Stimulated activated CD8-positive, alpha-beta memory T cell treated with anti-CD3 and anti-CD28 coated beads, Interleukin-4, amount 100 ng/mL, for 48 hours (primary cell): ENCODE measurements around the gene KCNK15.

ENCODE experiments used
- DNase-seq: peaks from one replicate; pipeline ENCODE4 v3.0.0-alpha.2; 2020

The KCNK15 gene

DNA sequence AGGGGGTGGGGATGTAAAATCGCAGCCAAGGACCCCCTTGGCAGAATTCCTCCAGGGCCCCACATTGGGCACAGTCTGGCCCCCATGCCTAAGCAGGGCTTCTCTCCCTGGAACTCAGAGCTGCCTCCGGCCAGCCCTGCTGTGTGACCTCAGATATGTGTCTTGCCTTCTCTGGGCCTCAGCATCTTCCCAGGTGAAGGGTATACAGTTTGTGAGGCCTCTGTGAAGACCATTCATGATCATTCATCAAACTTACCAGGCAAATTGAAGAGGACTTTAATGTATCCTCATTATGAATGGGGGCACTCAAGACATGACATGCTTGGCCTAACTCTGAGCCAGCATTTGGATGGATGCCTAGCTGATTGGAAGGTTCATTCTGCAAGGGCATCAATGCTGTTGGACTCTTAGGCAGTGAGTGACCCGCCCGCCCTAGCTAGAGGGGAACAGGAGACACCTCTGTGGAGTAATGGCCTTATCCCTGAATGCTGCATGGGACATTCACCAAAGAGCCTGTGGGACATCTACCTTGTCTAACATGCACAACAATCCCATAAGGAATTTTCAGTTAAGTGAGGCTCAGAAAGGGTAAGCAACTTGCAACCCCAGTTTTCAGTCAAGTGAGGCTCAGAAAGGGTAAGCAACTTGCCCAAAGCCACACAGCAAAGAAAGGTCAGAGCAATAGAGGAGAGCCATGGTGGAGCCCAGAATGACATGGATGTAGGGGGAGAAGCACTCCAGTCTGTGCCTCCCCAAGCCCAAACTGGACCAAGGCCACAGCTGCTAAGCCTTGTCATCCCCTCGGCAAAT, 30.0 kb upstream of the KCNK15 start:
- no peak for DNase-seq

DNA sequence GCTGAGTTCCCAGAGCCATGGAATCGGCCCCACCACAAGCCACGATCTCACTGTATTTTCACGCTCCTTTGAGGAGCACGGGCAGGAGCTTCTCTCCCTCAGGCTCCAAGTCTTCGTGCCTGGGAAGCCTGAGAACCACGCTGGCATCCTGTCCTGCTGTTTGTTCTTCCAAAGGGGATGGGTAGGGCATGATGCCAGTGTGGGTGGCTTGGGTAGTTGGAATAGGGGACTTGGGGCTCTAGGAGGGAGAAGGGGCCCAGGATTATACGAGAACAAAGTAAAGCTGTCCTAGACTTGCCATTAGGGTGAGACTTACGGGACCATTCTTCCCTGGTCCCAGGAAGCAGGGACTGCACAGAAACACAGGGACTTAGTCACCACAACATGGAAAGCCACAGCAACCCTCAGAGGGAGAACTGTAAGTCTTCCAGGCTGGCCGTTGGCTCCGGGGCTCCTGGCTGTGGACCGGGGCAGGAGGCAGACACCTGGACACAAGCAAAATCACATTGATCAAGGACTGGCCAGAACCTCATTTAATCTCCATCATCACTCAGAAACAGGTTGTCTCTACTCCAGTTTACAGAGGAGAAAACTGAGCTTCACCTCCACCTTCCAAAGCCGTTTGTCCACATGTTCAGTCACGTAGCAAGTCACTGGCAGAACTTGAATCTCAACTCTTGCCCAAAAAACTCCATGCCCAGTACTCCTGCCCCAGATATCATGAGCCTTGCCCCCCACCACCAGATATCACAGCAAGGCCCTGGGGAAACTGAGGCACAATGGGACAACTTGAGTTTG, 29.2 kb upstream of the KCNK15 start:
- no peak for DNase-seq

DNA sequence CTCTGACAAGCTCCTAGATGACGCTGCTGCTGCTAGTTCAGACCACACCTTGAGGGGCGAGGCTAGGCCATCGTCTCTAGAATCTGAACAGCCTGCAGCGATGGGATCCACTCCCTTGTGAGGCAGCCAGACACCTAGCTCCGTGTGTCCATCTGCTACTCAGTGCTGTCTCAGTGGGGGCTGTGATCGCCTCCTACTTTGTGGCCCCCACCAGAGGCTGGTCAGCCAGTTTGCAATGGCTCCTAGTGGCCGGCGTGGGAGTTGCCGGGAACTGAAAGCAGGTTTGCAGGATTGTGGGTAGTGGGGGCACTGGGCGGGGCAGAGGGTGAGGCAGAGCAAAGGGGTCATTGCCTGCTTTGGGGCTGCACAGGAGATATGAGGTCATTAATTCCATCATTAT, 27.7 kb upstream of the KCNK15 start:
- no peak for DNase-seq

DNA sequence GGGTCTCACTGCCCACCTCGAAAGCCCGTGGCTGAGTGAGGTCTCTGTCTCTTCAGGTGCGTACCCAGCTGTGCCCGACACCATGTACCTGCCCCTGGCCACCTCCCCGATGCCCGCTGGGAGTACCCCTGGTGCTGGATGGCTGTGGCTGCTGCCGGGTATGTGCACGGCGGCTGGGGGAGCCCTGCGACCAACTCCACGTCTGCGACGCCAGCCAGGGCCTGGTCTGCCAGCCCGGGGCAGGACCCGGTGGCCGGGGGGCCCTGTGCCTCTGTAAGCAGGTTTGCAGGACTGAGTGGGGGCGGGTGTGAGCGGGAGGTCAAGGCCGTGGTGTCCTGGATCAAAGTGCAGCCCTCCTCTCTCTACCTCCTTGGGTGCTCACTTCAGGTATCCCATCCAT, 25.8 kb upstream of the KCNK15 start:
- no peak for DNase-seq

DNA sequence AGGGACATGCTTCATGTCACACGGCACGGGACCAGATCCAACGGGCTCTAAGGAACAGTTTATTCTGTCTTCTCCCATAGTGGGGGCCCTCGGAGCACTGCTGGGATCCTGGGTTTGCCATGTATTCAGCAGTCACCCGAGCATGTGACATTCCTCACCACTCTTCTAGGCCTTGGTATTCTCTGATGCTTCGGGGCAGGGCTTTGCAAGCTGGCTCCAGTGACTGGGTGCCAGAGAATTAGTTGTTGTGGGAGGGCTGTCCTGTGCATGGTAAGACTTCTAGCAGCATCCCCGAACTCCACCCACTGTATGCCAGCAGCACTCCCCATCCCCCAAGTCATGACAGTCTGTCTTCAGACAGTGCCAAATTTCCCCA, 25.1 kb upstream of the KCNK15 start:
- DNase-seq: no peak

DNA sequence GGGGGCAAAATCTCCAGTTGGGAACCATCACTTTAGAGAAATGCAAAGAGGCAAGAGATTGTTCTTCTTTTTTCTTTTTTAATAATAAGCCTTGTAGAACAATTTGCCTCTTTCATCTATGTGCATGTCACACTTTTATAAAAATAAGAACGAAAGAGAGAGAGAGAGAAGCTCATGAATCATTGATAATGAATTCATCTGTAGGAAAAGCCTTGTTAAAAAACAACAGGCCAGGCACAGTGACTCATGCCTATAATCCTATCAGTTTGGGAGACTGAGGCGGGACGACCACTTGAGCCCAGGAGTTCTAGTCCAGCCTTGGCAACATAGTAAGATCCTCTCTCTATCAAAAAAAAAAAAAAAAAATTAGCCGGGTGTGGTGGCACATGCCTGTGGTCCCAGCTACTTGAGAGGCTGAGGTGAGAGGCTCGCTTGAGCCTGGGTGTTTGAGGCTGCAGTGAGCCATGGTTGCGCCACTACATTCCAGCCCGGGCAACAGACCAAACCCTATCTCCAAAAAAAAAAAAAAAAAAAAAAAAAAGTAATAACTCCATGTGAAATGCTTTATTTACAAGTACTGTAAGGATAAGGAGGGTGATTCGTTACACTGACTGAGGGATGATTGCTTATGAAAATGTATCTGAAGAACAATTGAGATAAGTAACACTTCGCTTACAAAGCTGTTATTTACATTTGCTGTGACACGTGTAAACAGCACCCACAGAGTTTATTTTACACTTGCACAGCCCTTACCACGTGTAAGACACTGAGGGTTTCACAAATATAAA, 24.5 kb upstream of the KCNK15 start:
- no peak for DNase-seq

DNA sequence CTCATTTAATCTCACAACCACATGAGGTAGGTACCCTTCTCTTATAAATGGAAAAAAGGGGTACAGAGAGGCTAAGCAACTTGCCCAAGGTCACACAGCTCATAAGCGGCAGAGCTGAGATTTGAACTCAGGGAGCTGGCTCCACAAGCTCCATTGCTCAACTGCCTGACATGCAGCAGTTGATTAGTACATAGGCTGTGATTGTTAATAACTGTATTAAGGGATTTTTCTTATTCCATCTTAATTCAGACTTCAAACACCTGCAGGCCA, 23.9 kb upstream of the KCNK15 start:
- no peak for DNase-seq

DNA sequence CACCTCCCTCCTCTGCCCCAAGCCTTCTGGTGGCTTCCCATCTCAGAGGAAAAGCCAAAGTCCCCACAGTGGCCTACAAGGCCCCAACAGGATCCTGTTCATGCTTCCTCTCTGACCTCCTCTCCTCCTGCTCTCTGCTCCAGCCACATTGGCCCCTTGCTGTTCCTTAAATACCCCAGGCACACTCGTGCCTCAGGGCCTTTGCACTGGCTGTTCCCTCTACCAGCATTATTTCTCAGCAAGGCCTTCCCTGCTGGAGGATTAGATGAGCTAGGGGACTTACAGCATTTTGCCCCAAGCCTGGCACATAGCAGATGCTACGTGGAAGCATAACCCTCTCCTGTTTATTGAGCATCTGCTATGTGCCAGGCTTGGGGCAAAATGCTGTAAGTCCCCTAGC, 22.7 kb upstream of the KCNK15 start:
- DNase-seq: no peak

DNA sequence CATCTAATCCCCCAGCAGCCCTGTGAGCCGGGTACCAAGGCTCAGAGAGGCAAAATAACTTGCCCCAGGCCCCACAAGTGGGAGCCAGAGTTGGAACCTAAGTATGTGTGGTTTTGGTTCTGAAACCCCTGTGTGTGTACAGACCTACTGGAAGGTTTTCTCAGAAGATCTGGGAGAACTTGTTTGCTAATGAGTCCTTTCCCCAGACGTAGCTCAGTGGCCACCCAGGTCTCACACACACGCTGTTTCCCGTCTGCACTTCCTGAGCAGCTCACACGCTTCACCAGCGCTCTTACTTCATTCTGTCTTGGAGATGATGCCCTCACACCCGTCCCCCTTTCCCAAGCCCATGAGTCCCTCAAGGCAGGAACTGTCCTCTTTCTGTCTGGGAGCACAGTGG, 22.3 kb upstream of the KCNK15 start:
- DNase-seq: no peak

DNA sequence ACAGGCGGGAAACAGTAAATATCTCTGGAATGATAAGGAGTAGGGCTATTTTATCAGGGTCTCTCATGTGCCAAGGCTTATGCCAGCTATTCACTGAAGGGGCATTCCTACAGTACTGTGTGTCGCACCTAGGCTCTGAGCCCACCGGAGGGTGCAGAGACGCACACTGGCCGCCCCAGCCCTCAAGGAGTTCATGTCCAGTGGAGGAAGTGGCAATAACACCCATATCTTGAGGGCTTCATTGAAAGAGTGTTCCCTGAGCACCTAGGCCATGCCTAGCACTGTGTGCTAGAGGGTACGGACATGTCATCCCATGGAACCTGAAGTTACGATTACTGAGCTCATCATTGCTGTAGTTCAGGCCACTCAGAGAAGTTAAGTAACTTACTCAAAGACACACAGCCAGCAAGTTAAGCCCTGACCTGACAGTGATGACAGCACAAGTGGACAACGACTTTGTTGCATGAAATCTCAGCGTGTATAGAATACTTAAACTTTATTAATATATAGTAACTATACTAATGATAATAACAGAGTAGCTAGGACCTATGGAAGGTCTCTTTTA, 21.8 kb upstream of the KCNK15 start:
- no peak for DNase-seq

DNA sequence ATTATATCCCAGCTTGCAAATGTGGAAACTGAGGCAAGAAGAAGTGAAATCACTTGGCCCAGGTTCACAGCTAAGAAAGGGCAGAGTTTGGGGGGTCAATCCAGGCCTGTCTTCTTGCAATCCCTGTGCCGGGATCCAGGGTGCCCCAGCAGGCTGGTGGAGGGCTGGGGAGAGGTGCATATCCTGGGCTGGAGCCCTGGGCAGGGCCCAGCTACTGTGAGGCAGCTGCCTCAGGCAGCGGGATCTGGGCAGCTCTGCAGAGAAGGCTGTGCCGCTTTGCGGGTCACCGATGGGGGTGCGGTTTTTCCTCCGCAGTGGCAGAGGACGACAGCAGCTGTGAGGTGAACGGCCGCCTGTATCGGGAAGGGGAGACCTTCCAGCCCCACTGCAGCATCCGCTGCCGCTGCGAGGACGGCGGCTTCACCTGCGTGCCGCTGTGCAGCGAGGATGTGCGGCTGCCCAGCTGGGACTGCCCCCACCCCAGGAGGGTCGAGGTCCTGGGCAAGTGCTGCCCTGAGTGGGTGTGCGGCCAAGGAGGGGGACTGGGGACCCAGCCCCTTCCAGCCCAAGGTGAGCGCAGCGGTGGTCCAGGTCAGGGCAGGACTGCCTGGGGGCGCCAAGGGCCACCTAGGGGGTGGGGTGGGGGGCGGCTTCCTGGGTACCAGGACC, 21.1 kb upstream of the KCNK15 start:
- DNase-seq: no peak

DNA sequence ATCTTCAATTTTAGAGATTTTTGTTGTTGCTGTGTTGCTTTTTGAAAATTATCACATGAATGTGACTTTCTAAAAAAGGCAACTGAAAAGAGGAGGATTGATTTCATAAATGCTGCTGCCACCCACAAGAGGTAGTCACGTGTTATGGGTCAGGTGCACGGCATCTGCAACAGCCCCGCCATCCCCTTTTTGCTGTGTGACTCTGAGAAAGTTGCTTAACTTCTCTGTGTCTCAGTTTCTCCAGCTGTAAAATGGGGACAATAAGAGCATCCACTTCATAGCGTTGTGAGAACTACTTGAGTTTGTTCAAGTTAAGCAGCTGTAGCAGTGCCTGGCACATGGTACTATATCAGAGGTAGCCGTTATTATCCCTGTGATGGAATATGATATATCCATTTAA, 19.8 kb upstream of the KCNK15 start:
- DNase-seq: no peak

DNA sequence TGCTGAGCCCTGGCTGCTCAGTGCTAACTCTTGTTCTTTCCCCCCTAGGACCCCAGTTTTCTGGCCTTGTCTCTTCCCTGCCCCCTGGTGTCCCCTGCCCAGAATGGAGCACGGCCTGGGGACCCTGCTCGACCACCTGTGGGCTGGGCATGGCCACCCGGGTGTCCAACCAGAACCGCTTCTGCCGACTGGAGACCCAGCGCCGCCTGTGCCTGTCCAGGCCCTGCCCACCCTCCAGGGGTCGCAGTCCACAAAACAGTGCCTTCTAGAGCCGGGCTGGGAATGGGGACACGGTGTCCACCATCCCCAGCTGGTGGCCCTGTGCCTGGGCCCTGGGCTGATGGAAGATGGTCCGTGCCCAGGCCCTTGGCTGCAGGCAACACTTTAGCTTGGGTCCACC, 18.6 kb upstream of the KCNK15 start:
- no peak for DNase-seq

DNA sequence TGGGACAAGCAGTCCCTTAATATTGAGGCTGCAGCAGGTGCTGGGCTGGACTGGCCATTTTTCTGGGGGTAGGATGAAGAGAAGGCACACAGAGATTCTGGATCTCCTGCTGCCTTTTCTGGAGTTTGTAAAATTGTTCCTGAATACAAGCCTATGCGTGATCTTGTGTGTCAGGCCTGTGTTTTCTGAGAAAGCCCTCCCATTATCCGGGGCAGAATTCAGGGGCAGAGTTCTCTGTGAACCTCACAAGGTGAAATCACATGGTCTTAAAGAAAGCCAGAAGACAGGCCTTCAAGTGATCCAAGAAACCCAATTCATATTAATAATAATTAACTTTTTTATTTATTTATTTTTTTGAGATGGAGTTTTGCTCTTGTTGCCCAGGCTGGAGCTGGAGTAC, 18.0 kb upstream of the KCNK15 start:
- no peak for DNase-seq

DNA sequence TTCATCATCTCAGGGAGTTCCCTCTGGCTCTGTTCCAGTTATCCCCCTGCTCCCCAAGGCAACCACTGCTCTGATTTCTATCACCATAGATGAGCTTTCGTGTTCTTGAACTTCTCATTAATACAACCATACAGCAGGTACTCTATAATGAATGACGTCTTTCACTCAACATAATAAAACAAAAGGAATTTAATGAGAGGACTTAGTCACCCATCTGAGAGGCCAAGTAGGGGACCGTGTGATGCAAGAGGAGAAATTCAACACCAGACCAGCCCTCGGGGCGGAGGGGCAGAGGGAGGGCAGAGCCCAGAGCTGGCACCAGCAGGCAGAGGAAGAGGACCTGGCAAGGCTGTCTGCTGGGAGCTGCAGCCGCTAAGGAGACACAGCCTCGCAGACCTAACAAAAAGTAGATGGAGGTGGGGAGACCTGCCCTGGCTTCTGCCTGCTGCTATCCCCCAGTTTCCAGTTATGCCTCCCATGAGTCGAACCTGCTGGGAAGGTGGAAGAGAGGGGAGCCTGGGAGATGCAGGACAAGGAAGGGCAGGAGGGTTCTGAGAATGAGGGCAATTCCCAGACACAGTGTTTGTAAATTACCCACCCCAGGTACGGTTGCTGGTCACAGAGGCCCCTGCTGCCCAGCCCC, 16.7 kb upstream of the KCNK15 start:
- no peak for DNase-seq

DNA sequence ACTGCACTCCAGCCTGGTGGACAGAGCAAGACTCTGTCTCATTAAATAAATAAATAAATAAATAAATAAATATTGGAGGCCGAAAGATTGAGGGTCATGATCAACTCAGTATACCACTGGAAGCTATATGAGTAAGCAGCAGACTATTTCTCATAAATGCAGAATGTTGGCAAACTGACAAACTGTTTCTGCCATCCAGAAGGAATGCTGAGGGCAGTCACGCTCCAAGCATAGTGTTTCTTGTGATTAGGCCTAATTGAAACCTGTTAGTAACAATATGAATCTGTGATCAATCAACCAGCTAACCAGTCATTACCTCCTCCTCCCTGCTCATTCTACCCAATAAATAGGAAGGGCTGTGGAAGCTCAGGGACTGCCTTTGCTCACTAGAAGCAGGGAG, 15.2 kb upstream of the KCNK15 start:
- DNase-seq: no peak

DNA sequence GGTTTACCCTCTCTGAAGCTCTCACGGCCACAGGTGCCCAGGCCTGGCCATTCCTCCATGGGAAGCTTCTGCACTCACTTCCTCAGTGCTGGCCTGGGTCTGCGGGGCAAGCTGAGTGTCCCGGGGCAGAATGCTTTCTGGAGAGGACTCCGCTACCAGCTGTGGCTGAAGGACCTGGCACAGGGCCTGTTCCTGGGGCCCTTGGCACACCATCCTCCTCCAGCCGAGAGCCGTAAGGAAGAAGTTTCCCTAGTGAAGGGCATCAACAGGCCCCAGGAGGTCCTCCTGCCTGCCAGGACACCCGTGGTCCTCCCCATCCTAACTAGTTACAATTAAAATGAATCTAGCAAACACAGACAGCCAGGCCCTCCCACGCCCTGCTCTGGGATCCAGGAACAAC, 14.0 kb upstream of the KCNK15 start:
- DNase-seq: no peak

DNA sequence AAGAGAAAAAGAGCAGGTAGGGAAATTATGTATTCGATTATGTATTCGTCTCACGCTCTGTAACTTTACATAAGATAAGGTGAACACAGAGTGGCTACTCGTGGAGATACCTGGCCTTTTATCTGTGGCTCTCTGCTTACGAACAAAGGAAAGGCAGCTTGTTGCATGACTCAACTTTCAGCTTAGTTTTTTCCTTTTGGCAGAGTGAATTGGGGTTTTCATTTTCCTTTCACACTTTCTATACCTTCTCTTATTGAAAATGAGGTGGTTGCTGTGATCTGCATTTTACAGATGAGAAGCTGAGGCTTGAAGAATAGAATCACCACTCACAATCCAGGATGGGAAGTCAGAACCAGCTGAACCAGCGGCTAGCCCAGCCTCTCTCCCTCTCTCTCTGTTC, 13.3 kb upstream of the KCNK15 start:
- DNase-seq: no peak

DNA sequence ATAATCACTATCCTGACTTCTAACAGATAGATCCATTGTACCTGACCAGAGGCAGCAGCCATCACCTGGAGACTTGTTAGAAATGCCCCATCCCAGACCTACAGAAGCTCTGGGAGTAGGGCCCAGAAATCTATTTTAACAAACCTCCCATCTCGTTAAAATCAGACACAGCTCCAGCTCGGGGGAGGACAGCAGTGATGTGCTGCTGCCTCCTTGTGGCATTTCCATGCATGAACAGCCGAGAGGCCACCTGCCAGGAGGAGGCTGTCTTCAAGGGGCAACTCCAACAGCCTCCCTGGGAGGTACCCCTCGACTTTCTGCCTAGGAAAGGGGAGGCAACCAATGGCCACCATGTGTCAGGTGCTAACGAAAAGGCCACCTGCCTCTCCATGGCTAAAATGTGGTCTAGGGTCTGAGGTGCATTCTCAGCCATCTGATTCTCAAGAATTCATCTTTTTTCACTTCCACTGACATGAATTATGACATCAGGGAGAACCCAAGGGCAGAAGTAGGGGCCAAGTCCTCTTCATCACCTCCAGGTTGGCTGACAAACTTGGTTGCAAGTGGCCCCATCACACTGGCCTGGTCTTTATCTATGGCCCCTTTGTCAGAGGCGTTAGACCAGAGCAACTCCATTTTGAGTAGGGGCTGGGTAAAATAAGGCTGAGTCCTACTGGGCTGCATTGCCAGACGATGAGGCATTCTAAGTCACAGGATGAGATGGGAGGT, 12.2 kb upstream of the KCNK15 start:
- DNase-seq: peak; percentile 75

DNA sequence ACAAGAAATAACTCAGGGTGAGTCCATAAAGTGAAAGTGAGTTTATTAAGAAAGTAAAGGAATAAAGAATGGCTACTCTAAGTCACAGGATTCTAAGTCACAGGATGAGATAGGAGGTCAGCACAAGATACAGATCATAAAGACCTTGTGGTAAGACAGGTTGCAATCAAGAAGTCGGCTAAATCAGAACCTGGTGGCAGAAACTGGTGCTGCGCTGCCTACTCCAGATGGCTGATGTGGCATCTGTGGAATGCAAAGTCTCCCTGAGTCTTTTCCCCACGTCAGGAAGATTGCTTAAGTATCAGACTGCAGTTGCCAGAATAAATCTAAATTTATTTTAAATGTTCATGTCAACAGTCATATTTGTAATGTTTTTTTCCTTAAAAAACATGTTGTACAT, 10.7 kb upstream of the KCNK15 start:
- no peak for DNase-seq

DNA sequence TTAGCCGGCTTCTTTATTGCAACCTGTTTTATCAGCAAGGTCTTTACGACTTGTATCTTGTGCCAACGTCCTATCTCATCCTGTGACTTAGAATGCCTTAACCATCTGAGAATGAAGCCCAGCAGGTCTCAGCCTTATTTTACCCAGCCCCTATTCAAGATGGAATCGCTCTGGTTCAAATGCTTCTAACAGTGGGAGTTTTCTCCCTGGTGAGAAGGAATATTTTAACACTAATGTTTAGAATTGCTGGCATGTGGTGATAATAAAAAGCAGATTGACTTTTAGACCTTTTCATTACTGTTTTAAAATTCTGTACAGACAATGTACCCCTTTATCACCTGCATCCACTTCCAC, 9.9 kb upstream of the KCNK15 start:
- DNase-seq: no peak
